HEK293T (cell line): ENCODE data around the gene SERPINA3.

Experiments
- CTCF ChIA-PET: fragments of 350-600 bp; formaldehyde crosslinking; extraction: SDS; loops from one replicate; lab custom pipeline; 2021; ENCODE audit warnings: antibody characterized with exemption, inconsistent platforms; lab: Yijun Ruan, JAX
- POLR2A ChIA-PET: fragments of 350-600 bp; formaldehyde crosslinking; extraction: SDS; loops from one replicate; lab custom pipeline; 2020; ENCODE audit warnings: antibody characterized with exemption, inconsistent platforms; lab: Yijun Ruan, JAX
- DNase-seq: peaks from one replicate; pipeline ENCODE4 v3.0.0; 2012; ENCODE audit warnings: mixed read lengths; ENCODE audit errors: extremely low spot score
- ARNT ChIP-seq: fragments of 450-650 bp; IDR thresholded peaks from 2 replicates; pipeline ENCODE4 v1.6.1; 2017; ENCODE audit warnings: mild to moderate bottlenecking
- BHLHE40 ChIP-seq: fragments of 450-650 bp; IDR thresholded peaks from 2 replicates; pipeline ENCODE4 v1.6.1; 2016; ENCODE audit warnings: mild to moderate bottlenecking, moderate library complexity, borderline replicate concordance
- CTBP1 ChIP-seq: fragments of 450-650 bp; IDR thresholded peaks from 2 replicates; pipeline ENCODE4 v1.6.1; 2016; ENCODE audit warnings: borderline replicate concordance
- ELF4 ChIP-seq: fragments of 450-650 bp; IDR thresholded peaks from 2 replicates; pipeline ENCODE4 v1.6.1; 2017; ENCODE audit warnings: antibody characterized with exemption
- FOXA1 ChIP-seq: fragments of 450-650 bp; IDR thresholded peaks from 2 replicates; pipeline ENCODE4 v1.6.1; 2016; ENCODE audit warnings: mild to moderate bottlenecking
- FOXK2 ChIP-seq: fragments of 450-650 bp; IDR thresholded peaks from 2 replicates; pipeline ENCODE4 v1.6.1; 2016; ENCODE audit warnings: mild to moderate bottlenecking
- FOXM1 ChIP-seq: fragments of 450-650 bp; IDR thresholded peaks from 2 replicates; pipeline ENCODE4 v1.6.1; 2017; ENCODE audit warnings: mild to moderate bottlenecking, borderline replicate concordance
- HDGF ChIP-seq: fragments of 450-650 bp; IDR thresholded peaks from 2 replicates; pipeline ENCODE4 v1.6.1; 2017; ENCODE audit warnings: antibody characterized with exemption, borderline replicate concordance
- L3MBTL2 ChIP-seq: fragments of 450-650 bp; conservative IDR thresholded peaks from 2 replicates; pipeline ENCODE4 v1.6.1; 2016; ENCODE audit warnings: mild to moderate bottlenecking
- LEF1 ChIP-seq: fragments of 450-650 bp; IDR thresholded peaks from 2 replicates; pipeline ENCODE4 v1.6.1; 2017; ENCODE audit warnings: mild to moderate bottlenecking, borderline replicate concordance
- NFRKB ChIP-seq: fragments of 450-650 bp; IDR thresholded peaks from 2 replicates; pipeline ENCODE4 v1.6.1; 2016; ENCODE audit warnings: mild to moderate bottlenecking, moderate library complexity
- SP1 ChIP-seq: fragments of 450-650 bp; IDR thresholded peaks from 2 replicates; pipeline ENCODE4 v1.6.1; 2017
- SUZ12 ChIP-seq: fragments of 450-650 bp; IDR thresholded peaks from 2 replicates; pipeline ENCODE4 v1.6.1; 2016; ENCODE audit warnings: mild to moderate bottlenecking
- TARDBP ChIP-seq: fragments of 450-650 bp; IDR thresholded peaks from 2 replicates; pipeline ENCODE4 v1.6.1; 2016
- ZNF384 ChIP-seq: fragments of 450-650 bp; IDR thresholded peaks from 2 replicates; pipeline ENCODE4 v1.6.1; 2016
- TF ChIP-seq, protein P1 (sequence below): fragments of 450-650 bp; IDR thresholded peaks from 2 replicates; pipeline ENCODE4 v1.6.1; 2016

The SERPINA3 gene

DNA sequence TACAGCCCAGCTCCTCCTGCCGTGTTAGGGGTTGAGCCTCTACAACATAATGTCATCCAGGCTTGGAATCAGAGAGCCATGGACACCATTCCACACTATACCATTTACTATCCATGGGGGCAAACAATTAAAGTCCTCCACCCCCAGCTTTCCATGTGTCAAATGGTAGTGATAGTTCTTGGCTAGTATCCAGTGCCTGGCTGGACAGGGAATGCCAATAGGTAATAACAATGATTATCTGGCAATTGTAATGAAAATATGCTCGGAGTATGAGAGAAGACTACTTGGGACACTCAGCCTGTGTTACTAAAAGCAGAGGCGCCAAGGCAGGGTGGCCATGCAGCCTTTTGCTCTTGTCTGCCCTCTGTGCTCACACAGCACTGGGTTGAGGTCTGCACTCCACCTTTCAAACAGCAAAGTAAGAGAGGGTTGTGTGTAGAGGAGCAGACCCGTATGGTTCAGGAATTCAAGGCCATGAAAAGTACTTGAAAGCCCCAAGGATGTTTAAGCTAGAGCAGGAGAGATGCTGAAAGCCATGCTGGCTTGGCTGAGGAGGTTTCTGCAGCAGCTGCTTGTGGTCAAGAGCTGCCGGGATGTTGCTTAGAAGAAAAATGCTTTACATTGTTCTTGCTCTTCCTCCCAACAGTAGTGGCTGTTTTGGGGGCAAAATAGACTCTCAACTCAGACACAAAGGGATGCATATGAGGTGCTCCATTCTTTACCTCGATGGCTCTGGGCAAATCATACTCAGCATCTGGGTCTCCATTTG lies 10.6 kb downstream of the SERPINA3 start:
- CTCF ChIA-PET, result no interaction called here
- POLR2A ChIA-PET, result no interaction called here
- no peak for DNase-seq
- no peak for TF ChIP-seq L3MBTL2
- TF ChIP-seq TARDBP, result no peak
- TF ChIP-seq SUZ12, result no peak
- no peak for TF ChIP-seq ELF4

DNA sequence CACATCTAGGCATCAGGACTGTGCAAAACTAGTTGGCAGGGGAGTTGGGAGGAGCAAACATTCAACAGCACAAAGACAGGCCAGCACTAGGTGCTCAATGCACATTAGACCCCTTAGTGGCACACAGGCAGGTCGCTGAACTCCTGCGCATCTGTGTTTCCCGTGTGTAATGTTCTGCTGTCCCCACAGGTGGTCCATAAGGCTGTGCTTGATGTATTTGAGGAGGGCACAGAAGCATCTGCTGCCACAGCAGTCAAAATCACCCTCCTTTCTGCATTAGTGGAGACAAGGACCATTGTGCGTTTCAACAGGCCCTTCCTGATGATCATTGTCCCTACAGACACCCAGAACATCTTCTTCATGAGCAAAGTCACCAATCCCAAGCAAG lies 11.2 kb downstream of the SERPINA3 start:
- CTCF ChIA-PET, result no interaction called here
- no peak for TF ChIP-seq NFRKB
- TF ChIP-seq ELF4, result no peak
- TF ChIP-seq L3MBTL2, result no peak
- TF ChIP-seq ZNF384, result no peak
- TF ChIP-seq BHLHE40, result no peak
- TF ChIP-seq ARNT, result no peak
- TF ChIP-seq HDGF, result no peak
- TF ChIP-seq FOXA1, result no peak
- TF ChIP-seq FOXK2, result no peak
- no peak for TF ChIP-seq FOXM1
- no peak for TF ChIP-seq SP1
- no peak for TF ChIP-seq TARDBP
- TF ChIP-seq SUZ12, result no peak
- TF ChIP-seq, protein P1, sequence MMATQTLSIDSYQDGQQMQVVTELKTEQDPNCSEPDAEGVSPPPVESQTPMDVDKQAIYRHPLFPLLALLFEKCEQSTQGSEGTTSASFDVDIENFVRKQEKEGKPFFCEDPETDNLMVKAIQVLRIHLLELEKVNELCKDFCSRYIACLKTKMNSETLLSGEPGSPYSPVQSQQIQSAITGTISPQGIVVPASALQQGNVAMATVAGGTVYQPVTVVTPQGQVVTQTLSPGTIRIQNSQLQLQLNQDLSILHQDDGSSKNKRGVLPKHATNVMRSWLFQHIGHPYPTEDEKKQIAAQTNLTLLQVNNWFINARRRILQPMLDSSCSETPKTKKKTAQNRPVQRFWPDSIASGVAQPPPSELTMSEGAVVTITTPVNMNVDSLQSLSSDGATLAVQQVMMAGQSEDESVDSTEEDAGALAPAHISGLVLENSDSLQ, result no peak
- no peak for TF ChIP-seq CTBP1
- TF ChIP-seq LEF1, result no peak

DNA sequence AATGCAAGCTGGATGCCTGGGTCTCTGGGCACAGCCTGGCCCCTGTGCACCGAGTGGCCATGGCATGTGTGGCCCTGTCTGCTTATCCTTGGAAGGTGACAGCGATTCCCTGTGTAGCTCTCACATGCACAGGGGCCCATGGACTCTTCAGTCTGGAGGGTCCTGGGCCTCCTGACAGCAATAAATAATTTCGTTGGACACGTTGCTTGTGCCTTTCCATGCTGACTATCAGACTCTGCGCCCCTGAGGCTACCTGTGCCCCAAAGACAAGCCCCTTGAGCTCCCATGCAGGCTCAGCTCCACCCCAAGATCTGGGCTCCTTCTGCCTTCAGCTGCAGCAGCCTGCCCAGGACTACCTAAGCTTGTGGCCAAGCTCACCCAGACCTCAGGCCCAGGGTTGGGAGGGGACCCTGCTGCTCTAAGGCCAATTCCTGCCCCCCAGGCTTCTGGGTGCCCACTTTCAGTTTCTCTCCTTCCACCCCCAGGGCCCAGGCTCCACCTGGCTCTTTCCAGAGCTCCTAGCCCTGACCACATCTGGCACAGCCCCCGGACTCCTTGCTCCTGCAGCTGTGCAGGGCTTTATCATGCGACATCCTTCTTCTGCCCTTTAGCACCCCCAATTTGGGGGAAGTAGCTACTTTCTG lies 11.8 kb downstream of the SERPINA3 start:
- no peak for DNase-seq
- CTCF ChIA-PET, result no interaction called here
- POLR2A ChIA-PET, result no interaction called here
- TF ChIP-seq LEF1 (no peak), FOXM1 (no peak), BHLHE40 (no peak)
- TF ChIP-seq, protein P1, result no peak

More for the DNA sequence above, 11.2 kb downstream of the SERPINA3 start:
- POLR2A ChIA-PET, result no interaction called here
- DNase-seq, result no peak

DNA sequence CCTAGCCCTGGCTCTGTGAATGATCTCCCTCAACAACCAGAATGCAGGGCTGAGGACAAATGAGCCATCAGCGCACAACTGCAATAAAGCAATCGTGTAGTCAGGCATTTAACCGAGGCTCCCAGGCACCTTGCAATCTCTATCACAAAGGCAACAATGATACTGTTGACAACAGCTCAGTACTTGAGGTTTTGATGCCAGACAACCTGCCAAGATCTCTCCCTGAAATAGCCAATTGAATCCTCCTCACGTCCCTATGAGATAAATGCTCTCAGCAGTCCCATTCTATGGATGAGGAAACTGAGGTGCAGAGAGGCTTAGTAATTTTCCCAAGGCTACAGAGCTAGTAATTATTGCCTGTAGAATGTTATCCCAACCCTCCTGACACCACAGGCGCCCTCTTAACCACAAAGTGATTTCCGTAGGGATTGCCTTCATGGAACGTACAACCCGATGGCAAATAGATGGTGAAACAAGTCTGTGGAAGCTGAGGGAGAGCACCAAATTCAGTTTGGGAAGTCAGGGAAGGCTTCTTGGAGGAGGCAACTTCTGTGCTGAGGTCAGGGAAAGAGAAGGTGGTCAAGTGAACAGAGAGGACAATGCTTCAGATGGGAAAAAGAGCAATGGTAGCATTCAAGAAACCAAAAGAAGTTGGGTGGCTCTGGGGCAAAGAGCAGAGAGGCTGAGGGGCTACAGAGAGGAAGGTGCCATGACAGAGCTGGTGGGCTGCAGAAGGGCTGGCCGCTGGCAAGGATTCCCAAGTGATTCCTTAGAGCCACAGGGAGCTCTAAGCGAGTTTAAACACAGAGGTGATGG lies 12.6 kb downstream of the SERPINA3 start:
- ChIA-PET CTCF (no interaction called here), POLR2A (no interaction called here)
- TF ChIP-seq ELF4 (no peak), CTBP1 (no peak), LEF1 (no peak), TARDBP (no peak), NFRKB (no peak), SP1 (no peak)
- DNase-seq, result no peak

DNA sequence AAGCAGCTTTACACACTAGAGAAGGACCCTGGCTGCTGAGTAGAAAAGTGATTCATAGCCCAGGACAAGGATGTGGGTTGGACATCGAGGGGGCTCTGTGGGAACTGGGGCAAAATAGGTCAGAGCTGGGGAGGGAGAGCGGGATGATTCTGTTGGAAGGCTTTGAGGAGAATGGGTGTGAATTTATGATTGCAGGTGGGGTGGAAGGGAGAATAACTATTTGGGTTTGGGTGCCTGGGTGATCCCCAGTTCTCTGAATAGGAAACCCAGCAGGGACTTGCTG lies 13.1 kb downstream of the SERPINA3 start:
- ChIA-PET CTCF (no interaction called here), POLR2A (no interaction called here)
- DNase-seq, result no peak
- TF ChIP-seq FOXA1 (no peak), SUZ12 (no peak), ARNT (no peak), L3MBTL2 (no peak), BHLHE40 (no peak), TARDBP (no peak), SP1 (no peak), ELF4 (no peak), FOXM1 (no peak), CTBP1 (no peak), HDGF (no peak), LEF1 (no peak), NFRKB (no peak), FOXK2 (no peak), ZNF384 (no peak)
- TF ChIP-seq, protein P1, result no peak

DNA sequence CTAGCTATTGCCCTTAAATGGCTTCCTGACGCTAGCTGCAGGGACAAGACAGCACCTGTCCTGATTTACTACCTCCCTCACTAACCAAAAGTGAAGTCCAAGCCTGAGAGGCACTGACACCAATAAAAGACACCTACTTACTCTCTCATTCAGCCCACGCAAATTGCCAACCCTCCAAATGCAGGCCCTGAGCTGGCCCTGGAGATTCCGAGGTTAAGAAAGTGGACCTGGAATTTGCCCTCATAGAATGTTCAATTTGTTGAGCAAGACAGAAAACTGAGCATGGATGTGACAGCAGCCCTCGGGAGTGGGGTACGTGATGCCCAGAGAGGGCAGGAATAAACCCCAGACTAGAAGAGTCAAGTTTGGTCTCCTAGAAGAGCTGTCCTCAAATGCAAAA lies 16.4 kb downstream of the SERPINA3 start:
- DNase-seq, result no peak
- no peak for TF ChIP-seq FOXK2
- TF ChIP-seq TARDBP, result no peak
- no peak for TF ChIP-seq HDGF
- CTCF ChIA-PET, result no interaction called here
- POLR2A ChIA-PET, result no interaction called here
